K562 (cell line): Measurements from ENCODE around the gene PSME1. TPM values are rescaled to one million over a fixed set of nuclear protein-coding genes. Genes with fewer than 3 reads are reported as not detected.

Experiments used
- ATAC-seq: fragments of 200-7000 bp; cut with Tn5 transposase; 3 replicates; pipeline ENCODE4 v1.9.1; 2020; ENCODE audit warnings: moderate library complexity
- BruUV-seq: library from RNA; stranded (reverse); fragments of 400-500 nt; replicated peaks from 2 replicates; lab custom pipeline; 2021; lab: Mats Ljungman, UMichigan
- CTCF ChIA-PET: fragments of 300-600 bp; formaldehyde crosslinking; extraction: SDS; loops from one replicate; lab custom pipeline; 2021; ENCODE audit warnings: low intra/inter-chr PET ratio; lab: Yijun Ruan, JAX
- POLR2A ChIA-PET: fragments of 300-600, 350-650 bp; sonication (Branson Sonifier 250); formaldehyde crosslinking; extraction: SDS; loops from one replicate; lab custom pipeline; 2021; ENCODE audit warnings: antibody characterized with exemption, inconsistent platforms; lab: Yijun Ruan, JAX
- DNase-seq, 4 experiments: peaks; one replicate each; pipeline versions ENCODE4 v3.0.0 to v3.0.0-alpha.2; 2011 to 2018; ENCODE audit warnings: low spot score in 3 of 4, mixed read lengths in 3 of 4; ENCODE audit errors: extremely low read depth in 1 of 4
- FAIRE-seq: peaks from 2 replicates; lab custom pipeline; 2011; peaks lifted over from hg19 to GRCh38; lab: Jason Lieb, UNC
- H2AFZ ChIP-seq: 2 replicates; pipeline ENCODE4 v1.6.0; 2011; ENCODE audit warnings: low read depth, low read length, control low read depth, inconsistent platforms
- H3K27ac ChIP-seq: fragments of 200-600 bp; 3 replicates; pipeline ENCODE4 v1.8.0; 2011; ENCODE audit warnings: low read depth, mild to moderate bottlenecking, control low read depth, inconsistent platforms, low read length, moderate library complexity, mixed read lengths; ENCODE audit errors: extremely low read depth
- H3K27me3 ChIP-seq, 2 experiments: fragments of 300-600 bp in 1 of 2; 2 replicates in 1 of 2; 3 replicates in 1 of 2; pipeline versions ENCODE4 v1.6.0 to v1.8.0; 2011; ENCODE audit warnings: inconsistent platforms in 2 of 2, low read length in 2 of 2, mild to moderate bottlenecking in 1 of 2, mixed read lengths in 1 of 2, moderate library complexity in 1 of 2; ENCODE audit not compliant: control insufficient read depth in 2 of 2, insufficient read depth in 2 of 2
- H3K36me3 ChIP-seq: fragments of 300-600 bp; 3 replicates; pipeline ENCODE4 v1.8.0; 2011; ENCODE audit warnings: mild to moderate bottlenecking, low read length, inconsistent platforms; ENCODE audit not compliant: control insufficient read depth, insufficient read depth
- H3K4me1 ChIP-seq, 2 experiments: fragments of 200-600 bp in 1 of 2; replicated peaks in 1 of 2; 2 replicates in 1 of 2; 3 replicates in 1 of 2; pipeline versions ENCODE4 v1.5.1 to v1.8.0; 2011; ENCODE audit warnings: inconsistent platforms in 2 of 2, low read length in 2 of 2, mild to moderate bottlenecking in 1 of 2, mixed read lengths in 1 of 2, moderate library complexity in 1 of 2; ENCODE audit not compliant: control insufficient read depth in 2 of 2, insufficient read depth in 2 of 2
- H3K4me2 ChIP-seq: 2 replicates; pipeline ENCODE4 v1.6.1; 2011; ENCODE audit warnings: low read length, control low read depth, inconsistent platforms, mixed read lengths; ENCODE audit not compliant: insufficient read depth
- H3K4me3 ChIP-seq: fragments of 200-600 bp; sonication (generic), shearing (Covaris generic); 2 replicates; pipeline ENCODE4 v1.5.1; 2016; ENCODE audit warnings: control low read depth, inconsistent platforms
- H3K79me2 ChIP-seq: fragments of 200-600 bp; 3 replicates; pipeline ENCODE4 v1.8.0; 2011; ENCODE audit warnings: low read length, inconsistent platforms; ENCODE audit not compliant: control insufficient read depth, insufficient read depth
- H3K9ac ChIP-seq, 2 experiments: 2 replicates each; pipeline versions ENCODE4 v1.6.0 to v1.6.1; 2011; ENCODE audit warnings: low read depth in 2 of 2, low read length in 2 of 2, control low read depth in 1 of 2, inconsistent platforms in 1 of 2, mild to moderate bottlenecking in 1 of 2, mixed read lengths in 1 of 2; ENCODE audit not compliant: insufficient read depth in 1 of 2
- H3K9me1 ChIP-seq: one replicate; pipeline ENCODE4 v1.6.0; 2011; ENCODE audit warnings: inconsistent platforms, mild to moderate bottlenecking, low read length, moderate library complexity; ENCODE audit not compliant: control insufficient read depth, insufficient read depth
- H3K9me3 ChIP-seq: replicated peaks from 2 replicates; pipeline ENCODE4 v1.5.1; 2011; ENCODE audit warnings: low read depth, low read length, inconsistent platforms; ENCODE audit not compliant: control insufficient read depth, insufficient read depth
- H4K20me1 ChIP-seq: replicated peaks from 2 replicates; pipeline ENCODE4 v1.6.1; 2011; ENCODE audit warnings: low read length, inconsistent platforms, mixed read lengths; ENCODE audit not compliant: control insufficient read depth, insufficient read depth
- CBFA2T2 ChIP-seq: fragments of 450-650 bp; conservative IDR thresholded peaks from 2 replicates; pipeline ENCODE4 v1.6.1; 2017; ENCODE audit warnings: mild to moderate bottlenecking
- HMG20B ChIP-seq: fragments of 250-450 bp; sonication (Bioruptor Pico); IDR thresholded peaks from 2 replicates; pipeline ENCODE4 v1.5.0; 2021; ENCODE audit warnings: mild to moderate bottlenecking
- PCBP2 ChIP-seq: fragments of 200-400 bp; formaldehyde crosslinking; IDR thresholded peaks from 2 replicates; pipeline ENCODE4 v1.6.1; 2018; ENCODE audit warnings: low read length, low read depth, mild to moderate bottlenecking, moderate library complexity; ENCODE audit not compliant: poor library complexity, severe bottlenecking
- POLR2AphosphoS2 ChIP-seq: IDR thresholded peaks from 2 replicates; pipeline ENCODE4 v1.6.1; 2012; ENCODE audit warnings: low read length, improper control_type of control experiment
- ZNF707 ChIP-seq: fragments of 250-450 bp; sonication (Bioruptor Pico); conservative IDR thresholded peaks from 2 replicates; pipeline ENCODE4 v1.8.0; 2022; ENCODE audit warnings: inconsistent platforms, mild to moderate bottlenecking, moderate library complexity
- WGBS: fragments of 100-300 bp; shearing (Covaris generic); methylation state at CpG from one replicate; pipeline ENCODE4 v1.1.6; 2016; ENCODE audit warnings: low coverage, mixed read lengths; ENCODE audit not compliant: insufficient coverage; ENCODE audit errors: missing lambda C conversion rate; 5-methylcytosine and 5-hydroxymethylcytosine counted together
- in situ Hi-C: fragments of 300-500 bp; cut with MboI; formaldehyde crosslinking; loops from 4 replicates; pipeline ENCODE4 v1.15.0; 2018; ENCODE audit warnings: inconsistent platforms, mixed read lengths
- intact Hi-C: fragments of 100-400 bp; cut with micrococcal nuclease; formaldehyde crosslinking; loops from 2 replicates; pipeline ENCODE4 v1.14.2; 2022
- polyA plus RNA-seq, 8 experiments: library from polyadenylated mRNA; depleted of rRNA in 4 of 8; stranded (reverse) in 5 of 8; unstranded in 3 of 8; fragments of >200 nt; fragmentation: Nextera tagmentation in 2 of 8; fragmentation: Illumina TruSeq in 1 of 8; extraction: Ambion mirVana in 2 of 8; extraction: Trizol in 1 of 8; gene quantifications; 2 replicates each; pipeline versions ENCODE4 v1.2.1 to v1.2.3, GENCODE V29; 2011 to 2014; ENCODE audit warnings: inconsistent platforms in 1 of 8, missing spikeins in 1 of 8
- total RNA-seq, 7 experiments: library from RNA; depleted of rRNA in 6 of 7; stranded (reverse); fragments of >200 nt in 6 of 7; fragmentation: Illumina TruSeq in 2 of 7; extraction: Trizol in 2 of 7; gene quantifications; 2 replicates each; pipeline versions ENCODE4 v1.2.1 to v1.2.3, GENCODE V29; 2011 to 2021; ENCODE audit warnings: low replicate concordance in 1 of 7
- TF ChIP-seq, protein P1 (sequence below): sonication (generic); formaldehyde crosslinking; IDR thresholded peaks from 2 replicates; pipeline ENCODE4 v1.8.1; 2023; ENCODE audit warnings: mild to moderate bottlenecking, missing genetic modification reagents
- TF ChIP-seq, protein P2 (sequence below): sonication (generic); formaldehyde crosslinking; IDR thresholded peaks from 2 replicates; pipeline ENCODE4 v1.8.1; 2022; ENCODE audit warnings: missing genetic modification reagents
- TF ChIP-seq, protein P3 (sequence below), 2 experiments: fragments of 450-650 bp; IDR thresholded peaks; 2 replicates each; pipeline ENCODE4 v1.6.1; 2016

The PSME1 gene
- total and polyA plus RNA-seq, 9 of the 15 experiments (the other 6 are each of a cell fraction or from before 2014, with no cell fraction given): 20.3 to 180 (median 67.5) TPM

DNA sequence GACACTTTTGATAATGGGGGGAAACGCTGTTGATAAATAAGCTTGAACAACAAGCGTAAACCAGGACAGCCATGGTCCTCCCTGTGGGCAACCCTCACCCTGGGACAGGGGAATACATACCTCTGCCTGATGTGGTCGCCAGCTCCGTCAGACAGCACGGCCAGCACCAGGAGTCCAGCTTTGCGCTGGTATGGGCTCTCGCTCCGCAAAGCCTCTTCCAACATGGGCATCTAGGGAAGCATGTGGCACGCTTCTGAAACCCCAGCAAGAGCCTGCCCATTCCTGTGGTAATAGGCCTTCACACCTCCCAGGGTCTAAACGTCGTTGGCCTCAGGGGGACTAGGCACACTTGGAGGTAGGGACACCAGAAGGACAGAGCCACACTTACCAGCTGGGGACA lies 49.7 kb downstream of the PSME1 start:
- peaks cover 75% of the 10 kb centered on the region; the same call in 2 of the 3 replicates for H3K36me3 ChIP-seq
- H4K20me1 ChIP-seq: peaks cover 9% of the 10 kb centered on the region; the same call in 1 of the 2 replicates
- H3K4me2 ChIP-seq: no peak overlapping the region
- TF ChIP-seq PCBP2: no peak
- TF ChIP-seq ZNF707 (CRISPR knock-in tag): no peak
- no peak for TF ChIP-seq CBFA2T2
- no peak for TF ChIP-seq HMG20B (CRISPR knock-in tag)
- TF ChIP-seq, protein P1, sequence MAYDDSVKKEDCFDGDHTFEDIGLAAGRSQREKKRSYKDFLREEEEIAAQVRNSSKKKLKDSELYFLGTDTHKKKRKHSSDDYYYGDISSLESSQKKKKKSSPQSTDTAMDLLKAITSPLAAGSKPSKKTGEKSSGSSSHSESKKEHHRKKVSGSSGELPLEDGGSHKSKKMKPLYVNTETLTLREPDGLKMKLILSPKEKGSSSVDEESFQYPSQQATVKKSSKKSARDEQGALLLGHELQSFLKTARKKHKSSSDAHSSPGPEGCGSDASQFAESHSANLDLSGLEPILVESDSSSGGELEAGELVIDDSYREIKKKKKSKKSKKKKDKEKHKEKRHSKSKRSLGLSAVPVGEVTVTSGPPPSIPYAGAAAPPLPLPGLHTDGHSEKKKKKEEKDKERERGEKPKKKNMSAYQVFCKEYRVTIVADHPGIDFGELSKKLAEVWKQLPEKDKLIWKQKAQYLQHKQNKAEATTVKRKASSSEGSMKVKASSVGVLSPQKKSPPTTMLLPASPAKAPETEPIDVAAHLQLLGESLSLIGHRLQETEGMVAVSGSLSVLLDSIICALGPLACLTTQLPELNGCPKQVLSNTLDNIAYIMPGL (CRISPR knock-in tag): no peak
- TF ChIP-seq, protein P2, sequence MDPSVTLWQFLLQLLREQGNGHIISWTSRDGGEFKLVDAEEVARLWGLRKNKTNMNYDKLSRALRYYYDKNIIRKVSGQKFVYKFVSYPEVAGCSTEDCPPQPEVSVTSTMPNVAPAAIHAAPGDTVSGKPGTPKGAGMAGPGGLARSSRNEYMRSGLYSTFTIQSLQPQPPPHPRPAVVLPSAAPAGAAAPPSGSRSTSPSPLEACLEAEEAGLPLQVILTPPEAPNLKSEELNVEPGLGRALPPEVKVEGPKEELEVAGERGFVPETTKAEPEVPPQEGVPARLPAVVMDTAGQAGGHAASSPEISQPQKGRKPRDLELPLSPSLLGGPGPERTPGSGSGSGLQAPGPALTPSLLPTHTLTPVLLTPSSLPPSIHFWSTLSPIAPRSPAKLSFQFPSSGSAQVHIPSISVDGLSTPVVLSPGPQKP (CRISPR knock-in tag): no peak
- no peak for TF ChIP-seq POLR2AphosphoS2
- TF ChIP-seq, protein P3, sequence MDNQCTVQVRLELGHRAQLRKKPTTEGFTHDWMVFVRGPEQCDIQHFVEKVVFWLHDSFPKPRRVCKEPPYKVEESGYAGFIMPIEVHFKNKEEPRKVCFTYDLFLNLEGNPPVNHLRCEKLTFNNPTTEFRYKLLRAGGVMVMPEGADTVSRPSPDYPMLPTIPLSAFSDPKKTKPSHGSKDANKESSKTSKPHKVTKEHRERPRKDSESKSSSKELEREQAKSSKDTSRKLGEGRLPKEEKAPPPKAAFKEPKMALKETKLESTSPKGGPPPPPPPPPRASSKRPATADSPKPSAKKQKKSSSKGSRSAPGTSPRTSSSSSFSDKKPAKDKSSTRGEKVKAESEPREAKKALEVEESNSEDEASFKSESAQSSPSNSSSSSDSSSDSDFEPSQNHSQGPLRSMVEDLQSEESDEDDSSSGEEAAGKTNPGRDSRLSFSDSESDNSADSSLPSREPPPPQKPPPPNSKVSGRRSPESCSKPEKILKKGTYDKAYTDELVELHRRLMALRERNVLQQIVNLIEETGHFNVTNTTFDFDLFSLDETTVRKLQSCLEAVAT (IDR thresholded peaks at IDR 0.05): no peak
- intact Hi-C loops: no loop called here
- H3K9me1 ChIP-seq: peaks cover 3% of the 10 kb centered on the region
- H3K79me2 ChIP-seq: peaks cover 18% of the 10 kb centered on the region
- H3K9me3 ChIP-seq: no peaks in the 10 kb centered on the region
- 87% methylated on average over 8 of the region's 11 CpGs for WGBS
- ChIA-PET POLR2A (interaction anchor here (0.9 to 1.5 kb wide), 2 partner anchors 10 to 11 kb away, joined by 3 to 5 read pairs; partner anchors contain the start of gene TM9SF1), CTCF (no interaction called here)
- no peak for ATAC-seq
- H3K4me3 ChIP-seq: no peak overlapping the region
- no peak for FAIRE-seq
- H3K27ac ChIP-seq: no peak overlapping the region
- in situ Hi-C loops: no loop called here
- no peak for DNase-seq
- H3K4me1 ChIP-seq: peaks cover 0 to 21% of the 10 kb centered on the region in 2 experiments; a peak in 3 of 5 replicates
- BruUV-seq: no TSS peak
- H3K9ac ChIP-seq: no peak overlapping the region
- H3K27me3 ChIP-seq: no peaks in the 10 kb centered on the region
- no peak overlapping the region for H2AFZ ChIP-seq
